Measurements from ENCODE around the gene TMEM145. TPM values are rescaled to one million over a fixed set of nuclear protein-coding genes. Genes with fewer than 3 reads are reported as not detected.
"Not testable (repeated sequence)": the region's sequence is repeated elsewhere in the genome, so short reads cannot be mapped to it uniquely, and the experiment has no call there.

The TMEM145 gene
- total RNA-seq (2014; rRNA removed; shearing (Covaris generic)) = 0.85 TPM in 1 of 2 replicates, not detected in the other

DNA sequence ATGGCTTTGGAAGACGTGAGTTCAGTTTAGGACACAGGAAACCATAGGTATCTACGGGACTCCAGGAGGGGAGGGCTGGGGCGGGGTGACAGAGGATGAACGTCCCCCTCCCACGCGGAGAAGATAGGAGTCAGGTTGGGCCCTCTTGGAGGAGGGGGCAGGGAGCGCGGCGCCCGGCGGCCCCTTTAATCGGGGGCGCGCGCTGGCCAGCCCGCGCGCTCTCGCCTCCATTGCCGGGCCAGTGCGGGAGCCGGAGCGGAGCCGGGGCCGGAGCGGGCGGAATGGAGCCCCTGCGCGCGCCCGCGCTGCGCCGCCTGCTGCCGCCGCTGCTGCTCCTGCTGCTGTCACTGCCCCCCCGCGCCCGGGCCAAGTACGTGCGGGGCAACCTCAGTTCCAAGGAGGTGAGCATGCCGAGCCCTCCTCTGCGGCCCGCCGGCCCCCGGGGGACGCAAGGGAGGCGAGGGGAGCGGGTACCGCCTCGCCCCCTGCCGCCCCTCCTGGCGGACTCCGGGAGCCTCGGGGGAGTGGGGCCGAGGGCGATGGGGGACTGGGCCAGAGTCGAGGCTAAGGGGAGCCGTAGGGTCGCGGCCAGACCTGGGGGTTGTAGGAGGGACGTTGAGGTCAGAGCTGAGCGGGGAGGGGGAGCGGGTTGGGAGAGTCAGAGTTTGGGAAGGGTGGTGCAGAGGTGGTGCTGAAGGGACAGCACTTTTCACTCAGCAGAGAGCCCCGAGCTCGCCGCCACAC, at the start of gene TMEM145:
Gene TMEM145 (plus strand): TSS at position 214 of the 744 bp plus-strand sequence. CDS start 68 bp downstream, at position 282.
- H3K9me3 ChIP-seq (replicated peaks) = no peaks in the 10 kb centered on the region
- peak; percentile 55 to 64 for DNase-seq
- H3K4me3 ChIP-seq = peak within 1 kb of the TSS; percentile 52
- peaks cover 3% of the 10 kb centered on the region; the same call in 1 of the 2 replicates for H3K4me1 ChIP-seq
- H3K36me3 ChIP-seq = no peaks in the 10 kb centered on the region
- peaks cover 11% of the 10 kb centered on the region; the same call in 1 of the 2 replicates for H3K27me3 ChIP-seq
- no peak within 1 kb of the TSS for H3K27ac ChIP-seq

DNA sequence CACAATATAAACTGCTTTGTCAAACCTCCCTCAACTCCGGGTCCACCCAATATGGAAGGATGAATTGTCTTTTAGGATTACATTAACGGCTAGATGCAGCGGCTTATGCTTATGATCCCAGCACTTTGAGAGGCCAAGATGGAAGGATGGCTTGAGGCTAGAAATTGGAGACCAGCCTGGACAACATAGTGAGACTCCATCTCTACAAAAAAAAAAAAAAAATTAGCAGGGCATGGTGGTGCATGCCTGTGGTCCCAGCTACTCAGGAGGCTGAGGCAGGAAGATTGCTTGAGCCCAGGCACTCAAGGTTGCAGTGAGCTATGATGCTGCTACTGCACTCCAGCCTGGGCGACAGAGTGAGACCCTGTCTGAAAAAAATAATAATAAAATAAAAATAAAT, 47.0 kb upstream of the TMEM145 start:
- not testable (repeated sequence) for H3K4me3 ChIP-seq; H3K4me1 ChIP-seq; H3K27ac ChIP-seq; H3K36me3 ChIP-seq; H3K27me3 ChIP-seq; DNase-seq; H3K9me3 ChIP-seq (replicated peaks)

DNA sequence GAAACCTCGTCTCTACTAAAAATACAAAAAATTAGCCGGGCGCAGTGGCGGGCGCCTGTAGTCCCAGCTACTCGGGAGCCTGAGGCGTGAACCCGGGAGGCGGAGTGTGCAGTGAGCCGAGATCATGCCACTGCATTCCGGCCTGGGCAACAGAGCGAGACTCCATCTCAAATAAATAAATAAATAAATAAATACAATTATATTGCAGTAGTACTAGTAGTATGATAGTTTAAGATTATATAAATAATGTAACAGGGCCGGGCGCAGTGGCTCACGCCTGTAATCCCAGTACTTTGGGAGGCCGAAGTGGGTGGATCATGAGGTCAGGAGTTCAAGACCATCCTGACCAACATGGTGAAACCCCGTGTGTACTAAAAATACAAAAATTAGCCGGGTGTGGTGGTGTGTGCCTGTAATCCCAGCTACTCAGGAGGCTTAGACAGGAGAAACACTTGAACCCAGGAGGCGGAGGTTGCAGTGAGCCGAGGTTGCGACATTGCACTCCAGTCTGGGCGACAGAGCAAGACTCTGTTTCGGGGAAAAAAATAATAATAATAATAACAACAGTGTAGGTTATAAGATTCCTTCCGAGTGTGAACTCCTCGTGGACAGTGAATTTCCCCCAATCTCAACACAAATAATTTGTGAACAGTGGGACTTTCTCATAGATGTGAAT, 46.0 kb upstream of the TMEM145 start:
- H3K9me3 ChIP-seq (replicated peaks); H3K4me3 ChIP-seq; H3K27ac ChIP-seq; H3K4me1 ChIP-seq; H3K36me3 ChIP-seq; DNase-seq; H3K27me3 ChIP-seq: not testable (repeated sequence)

DNA sequence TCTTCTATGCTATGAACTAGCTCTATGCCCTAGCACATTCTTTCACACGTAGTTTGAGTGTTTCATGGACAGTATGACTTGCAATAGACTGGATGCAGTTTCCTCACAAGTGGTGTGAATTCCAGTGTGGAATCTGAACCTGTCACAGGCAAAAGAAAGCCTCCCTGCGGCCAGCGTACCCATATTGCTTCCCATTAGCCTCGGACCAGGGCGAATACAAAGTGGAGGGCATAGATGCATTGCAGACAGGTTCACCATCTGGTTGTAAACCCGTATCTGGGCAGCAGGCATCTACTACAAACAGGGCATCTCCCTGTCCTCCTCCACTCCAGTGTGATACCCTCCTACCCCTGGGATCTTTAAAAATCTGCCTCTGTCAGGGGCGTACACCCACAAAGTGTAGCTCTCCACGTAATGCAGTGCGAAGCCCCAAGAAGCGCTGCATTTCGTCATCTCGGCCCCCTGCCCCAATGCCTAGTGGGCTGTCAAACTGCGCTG, 45.4 kb upstream of the TMEM145 start:
- H3K4me3 ChIP-seq = peak overlapping the region; percentile 94
- H3K27ac ChIP-seq = peak overlapping the region; percentile 100
- no peaks in the 10 kb centered on the region for H3K27me3 ChIP-seq
- no peaks in the 10 kb centered on the region for H3K9me3 ChIP-seq (replicated peaks)
- no peak for DNase-seq
- H3K4me1 ChIP-seq = peaks cover 9% of the 10 kb centered on the region; the same call in 1 of the 2 replicates
- no peaks in the 10 kb centered on the region for H3K36me3 ChIP-seq

GRCh38 chr19:42268142-42268703, 44.9 kb upstream of the TMEM145 start:
- H3K4me3 ChIP-seq = peak overlapping the region; percentile 94
- H3K36me3 ChIP-seq = no peaks in the 10 kb centered on the region
- peaks cover 9% of the 10 kb centered on the region; the same call in 1 of the 2 replicates for H3K4me1 ChIP-seq
- no peaks in the 10 kb centered on the region for H3K9me3 ChIP-seq (replicated peaks)
- H3K27ac ChIP-seq = peak overlapping the region; percentile 100
- DNase-seq = peak; percentile 99 to 100
- H3K27me3 ChIP-seq = no peaks in the 10 kb centered on the region

GRCh38 chr19:42268704-42269477, 44.2 kb upstream of the TMEM145 start, which contains the start of gene CIC:
TSS of gene CIC (plus strand) at chr19:42269252. CDS start at chr19:42271784, 2,532 bp downstream.
- peak; percentile 99 to 100 for DNase-seq
- Histone ChIP-seq H3K4me1 (peaks cover 9% of the 10 kb centered on the region; the same call in 1 of the 2 replicates), H3K36me3 (no peaks in the 10 kb centered on the region), H3K9me3 (replicated peaks) (no peaks in the 10 kb centered on the region), H3K27me3 (no peaks in the 10 kb centered on the region), H3K27ac (peak within 1 kb of the TSS; percentile 100), H3K4me3 (peak within 1 kb of the TSS; percentile 94)

GRCh38 chr19:42269478-42270345, 43.4 kb upstream of the TMEM145 start:
- H3K4me1 ChIP-seq = peaks cover 9% of the 10 kb centered on the region; the same call in 1 of the 2 replicates
- DNase-seq = no peak
- no peak overlapping the region for H3K27ac ChIP-seq

GRCh38 chr19:42270346-42271044, 42.6 kb upstream of the TMEM145 start:
- peak overlapping the region; percentile 94 for H3K4me3 ChIP-seq
- H3K4me1 ChIP-seq = peaks cover 9% of the 10 kb centered on the region; the same call in 1 of the 2 replicates
- H3K36me3 ChIP-seq = 0 out of 2 replicates have a peak, but pooled peaks cover 5% of the 10 kb centered on the region
- DNase-seq = no peak
- no peaks in the 10 kb centered on the region for H3K27me3 ChIP-seq
- H3K27ac ChIP-seq = no peak overlapping the region
- H3K9me3 ChIP-seq (replicated peaks) = no peaks in the 10 kb centered on the region

More at GRCh38 chr19:42269478-42270345, 43.4 kb upstream of the TMEM145 start:
- Histone ChIP-seq H3K27me3 (no peaks in the 10 kb centered on the region), H3K4me3 (peak overlapping the region; percentile 94), H3K36me3 (0 out of 2 replicates have a peak, but pooled peaks cover 3% of the 10 kb centered on the region), H3K9me3 (replicated peaks) (no peaks in the 10 kb centered on the region)

DNA sequence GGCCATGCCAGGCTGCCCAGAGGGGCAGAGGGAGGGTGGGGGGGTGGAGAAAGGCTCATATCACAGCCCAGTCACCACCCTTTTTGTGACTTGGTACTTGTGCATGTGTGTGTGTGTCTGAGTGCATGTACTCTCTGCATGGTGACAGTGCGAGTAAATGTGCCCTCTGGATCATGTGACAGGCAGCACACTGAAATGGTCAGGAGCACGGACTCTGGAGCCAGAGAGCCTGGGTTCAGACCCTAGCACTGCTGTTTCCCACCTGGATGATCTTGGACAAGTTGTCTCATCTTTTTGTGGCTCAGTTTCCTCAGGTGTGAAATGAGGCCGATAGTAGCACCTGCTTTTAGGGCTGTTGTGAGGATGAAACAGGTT, 42.1 kb upstream of the TMEM145 start:
- Histone ChIP-seq H3K27me3 (no peaks in the 10 kb centered on the region), H3K4me1 (peaks cover 9% of the 10 kb centered on the region; the same call in 1 of the 2 replicates), H3K36me3 (0 out of 2 replicates have a peak, but pooled peaks cover 5% of the 10 kb centered on the region), H3K9me3 (replicated peaks) (no peaks in the 10 kb centered on the region), H3K27ac (no peak overlapping the region), H3K4me3 (no peak overlapping the region)
- no peak for DNase-seq

DNA sequence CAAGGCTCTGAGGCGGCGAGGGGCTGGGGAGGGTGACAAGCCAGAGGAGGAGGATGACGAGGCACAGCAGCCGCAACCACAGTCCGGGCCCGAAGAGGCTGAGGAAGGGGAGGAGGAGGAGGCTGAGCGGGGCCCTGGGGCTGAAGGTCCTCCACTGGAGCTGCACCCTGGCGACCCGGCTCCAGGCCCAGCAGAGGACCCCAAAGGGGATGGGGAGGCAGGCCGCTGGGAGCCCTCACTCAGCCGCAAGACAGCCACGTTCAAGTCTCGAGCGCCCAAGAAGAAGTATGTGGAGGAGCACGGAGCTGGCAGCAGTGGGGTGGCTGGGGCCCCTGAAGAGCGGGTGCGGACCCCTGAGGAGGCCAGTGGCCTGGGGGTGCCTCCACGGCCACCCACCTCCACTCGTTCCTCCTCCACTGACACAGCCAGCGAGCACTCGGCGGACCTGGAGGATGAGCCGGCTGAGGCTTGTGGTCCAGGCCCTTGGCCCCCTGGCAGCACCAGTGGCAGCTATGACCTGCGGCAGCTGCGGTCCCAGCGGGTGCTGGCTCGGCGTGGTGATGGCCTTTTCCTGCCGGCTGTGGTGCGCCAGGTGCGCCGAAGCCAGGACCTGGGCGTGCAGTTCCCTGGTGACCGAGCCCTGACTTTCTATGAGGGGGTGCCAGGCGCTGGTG, 41.1 kb upstream of the TMEM145 start:
- Histone ChIP-seq H3K36me3 (0 out of 2 replicates have a peak, but pooled peaks cover 5% of the 10 kb centered on the region), H3K4me3 (no peak overlapping the region), H3K4me1 (peaks cover 9% of the 10 kb centered on the region; the same call in 1 of the 2 replicates), H3K27me3 (no peaks in the 10 kb centered on the region), H3K9me3 (replicated peaks) (no peaks in the 10 kb centered on the region), H3K27ac (no peak overlapping the region)
- DNase-seq = no peak

DNA sequence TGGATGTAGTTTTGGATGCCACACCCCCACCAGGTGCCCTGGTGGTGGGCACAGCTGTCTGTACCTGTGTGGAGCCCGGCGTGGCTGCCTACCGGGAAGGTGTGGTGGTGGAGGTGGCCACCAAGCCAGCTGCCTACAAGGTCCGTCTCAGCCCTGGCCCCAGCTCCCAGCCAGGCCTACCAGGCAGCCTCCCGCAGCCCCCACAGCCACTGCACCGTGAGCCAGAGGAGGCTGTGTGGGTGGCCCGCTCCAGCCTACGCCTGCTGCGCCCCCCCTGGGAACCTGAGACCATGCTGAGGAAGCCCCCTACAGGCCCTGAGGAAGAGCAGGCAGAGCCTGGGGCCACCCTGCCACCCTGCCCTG, 40.6 kb upstream of the TMEM145 start:
- Histone ChIP-seq H3K27ac (no peak overlapping the region), H3K27me3 (no peaks in the 10 kb centered on the region), H3K4me1 (peaks cover 9% of the 10 kb centered on the region), H3K4me3 (no peak overlapping the region), H3K9me3 (replicated peaks) (no peaks in the 10 kb centered on the region), H3K36me3 (0 out of 2 replicates have a peak, but pooled peaks cover 5% of the 10 kb centered on the region)
- no peak for DNase-seq

DNA sequence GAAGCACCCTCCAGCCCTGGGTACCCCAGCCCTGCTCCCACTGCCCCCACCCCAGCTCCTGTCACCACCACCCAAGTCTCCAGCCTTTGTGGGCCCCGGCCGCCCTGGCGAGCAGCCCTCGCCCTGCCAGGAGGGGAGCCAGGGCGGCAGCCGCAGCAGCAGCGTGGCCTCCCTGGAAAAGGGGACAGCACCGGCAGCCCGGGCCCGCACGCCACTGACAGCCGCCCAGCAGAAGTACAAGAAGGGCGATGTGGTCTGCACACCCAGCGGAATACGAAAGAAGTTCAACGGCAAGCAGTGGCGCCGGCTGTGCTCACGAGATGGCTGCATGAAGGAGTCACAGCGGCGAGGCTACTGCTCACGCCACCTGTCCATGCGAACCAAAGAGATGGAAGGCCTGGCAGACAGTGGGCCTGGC, 40.1 kb upstream of the TMEM145 start:
- peaks cover 13% of the 10 kb centered on the region for H3K4me1 ChIP-seq

More for the DNA sequence above, 40.1 kb upstream of the TMEM145 start:
- Histone ChIP-seq H3K27me3 (no peaks in the 10 kb centered on the region), H3K36me3 (0 out of 2 replicates have a peak, but pooled peaks cover 5% of the 10 kb centered on the region), H3K9me3 (replicated peaks) (no peaks in the 10 kb centered on the region), H3K4me3 (no peak overlapping the region), H3K27ac (no peak overlapping the region)
- no peak for DNase-seq
